IgD-negative memory B cell (primary cell): Measurements from ENCODE around the gene CACNA1E. TPM values are rescaled to one million over a fixed set of nuclear protein-coding genes. Genes with fewer than 3 reads are reported as not detected.
"Not testable (repeated sequence)": the region's sequence is repeated elsewhere in the genome, so short reads cannot be mapped to it uniquely, and the experiment has no call there.

ENCODE experiments used
- H3K27ac Mint-ChIP-seq, 3 donors: one replicate each; pipeline ENCODE4 v1.8.0; 2020 to 2022; ENCODE audit warnings: mild to moderate bottlenecking in 3 of 3, mixed read lengths in 3 of 3, moderate library complexity in 1 of 3
- H3K27me3 Mint-ChIP-seq: one replicate; pipeline ENCODE4 v1.8.0; 2021; ENCODE audit warnings: mixed read lengths
- H3K36me3 Mint-ChIP-seq: one replicate; pipeline ENCODE4 v1.8.0; 2020; ENCODE audit warnings: mild to moderate bottlenecking, mixed read lengths
- H3K4me1 Mint-ChIP-seq, 3 donors: one replicate each; pipeline ENCODE4 v1.8.0; 2020 to 2022; ENCODE audit warnings: mixed read lengths in 3 of 3, mild to moderate bottlenecking in 1 of 3
- H3K4me3 Mint-ChIP-seq, 4 donors: one replicate each; pipeline ENCODE4 v1.8.0; 2020 to 2022; ENCODE audit warnings: mild to moderate bottlenecking in 4 of 4, mixed read lengths in 4 of 4, moderate library complexity in 3 of 4
- H3K9me3 Mint-ChIP-seq, 3 donors: one replicate each; pipeline ENCODE4 v1.8.0; 2020 to 2021; ENCODE audit warnings: mixed read lengths in 3 of 3, mild to moderate bottlenecking in 1 of 3
- polyA plus RNA-seq: library from polyadenylated mRNA; unstranded; fragments of 300-500 nt; fragmentation: Illumina TruSeq; gene quantifications from one replicate; pipeline ENCODE4 v1.2.3, GENCODE V29; 2021

The CACNA1E gene
- polyA plus RNA-seq, 1 donor from 2014 or later, result 0.16 TPM

DNA sequence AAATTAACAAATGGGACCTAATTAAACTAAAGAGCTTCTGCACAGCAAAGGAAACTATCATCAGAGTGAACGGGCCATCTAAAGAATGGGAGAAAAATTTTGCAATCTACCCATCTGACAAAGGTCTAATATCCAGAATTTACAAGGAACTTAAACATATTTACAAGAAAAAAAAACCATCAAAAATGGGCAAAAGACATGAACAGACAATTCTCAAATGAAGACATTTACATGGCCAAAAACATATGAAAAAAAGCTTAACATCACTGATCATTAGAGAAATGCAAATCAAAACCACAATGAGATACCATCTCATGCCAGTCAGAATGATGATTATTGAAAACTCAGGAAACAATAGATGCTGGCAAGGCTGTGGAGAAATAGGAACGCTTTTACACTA, 370.9 kb downstream of the CACNA1E start:
- not testable (repeated sequence) for H3K4me3 Mint-ChIP-seq, H3K36me3 Mint-ChIP-seq, H3K27ac Mint-ChIP-seq, H3K4me1 Mint-ChIP-seq, H3K27me3 Mint-ChIP-seq
- H3K9me3 Mint-ChIP-seq, result peaks cover 15 to 20% (median 17%) of the 10 kb centered on the region in 3 donors

DNA sequence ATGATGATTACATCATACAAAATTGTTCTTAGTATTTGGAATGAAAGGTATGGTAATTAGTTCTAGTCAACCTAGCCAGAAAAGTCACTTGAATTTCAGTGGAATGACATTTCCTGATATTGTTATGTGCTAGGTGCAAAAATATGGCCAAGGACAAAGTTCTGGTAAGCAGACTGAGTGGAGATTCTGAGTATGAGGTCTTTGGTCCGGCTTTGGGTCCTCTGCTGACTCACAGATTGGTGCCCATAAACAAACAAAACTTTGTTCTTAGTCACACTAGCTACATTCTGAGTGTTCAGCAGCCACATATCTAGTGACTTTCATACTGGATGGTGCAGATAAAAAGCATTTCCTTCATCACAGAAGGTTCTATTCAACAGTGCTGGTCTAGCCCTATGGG, 372.1 kb downstream of the CACNA1E start:
- peaks cover 1% of the 10 kb centered on the region for H3K27me3 Mint-ChIP-seq
- H3K27ac Mint-ChIP-seq, result no peak overlapping the region
- H3K36me3 Mint-ChIP-seq, result peaks cover 1% of the 10 kb centered on the region
- peaks cover 13 to 20% (median 17%) of the 10 kb centered on the region in 3 donors for H3K9me3 Mint-ChIP-seq
- H3K4me3 Mint-ChIP-seq, result no peak overlapping the region
- no peaks in the 10 kb centered on the region for H3K4me1 Mint-ChIP-seq
